ENCODE results near the gene OCEL1.

OCEL1 gene

DNA sequence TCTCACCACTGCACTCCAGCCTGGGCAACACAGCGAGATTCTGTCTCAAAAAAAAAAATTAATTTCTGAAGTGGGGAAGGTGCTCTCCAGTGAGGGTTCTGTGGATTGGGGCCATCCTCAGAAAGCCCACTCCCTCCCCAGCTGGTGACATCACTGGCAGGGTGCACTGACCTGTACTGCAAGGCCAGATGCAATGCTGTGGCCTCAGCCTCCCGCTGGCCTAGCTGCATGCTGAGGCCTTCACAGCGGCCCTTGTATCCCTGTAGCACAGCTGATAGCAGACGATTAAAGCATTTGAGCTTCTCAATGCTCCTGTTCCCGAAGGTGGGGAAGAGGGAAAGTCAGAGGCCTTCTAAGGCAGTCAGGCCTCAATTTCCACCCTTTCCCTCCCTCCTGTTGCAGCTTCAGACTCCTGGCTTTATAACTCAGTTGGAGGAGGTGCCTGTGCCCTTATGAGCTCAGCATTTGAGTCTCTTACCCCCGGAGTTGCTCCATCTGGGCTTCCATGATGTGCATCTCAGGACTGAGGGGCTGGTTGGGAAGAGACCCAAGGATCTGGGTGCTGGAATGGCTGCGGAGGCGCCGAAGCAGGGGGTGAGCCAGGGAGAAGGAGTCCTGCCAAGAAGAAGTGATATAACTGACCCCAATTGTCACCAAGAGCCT is 33.2 kb downstream of the OCEL1 start:
- no peak for TF ChIP-seq GATA2 (IDR thresholded peaks at IDR 0.05; ENCODE audit: low read depth, low read length)

DNA sequence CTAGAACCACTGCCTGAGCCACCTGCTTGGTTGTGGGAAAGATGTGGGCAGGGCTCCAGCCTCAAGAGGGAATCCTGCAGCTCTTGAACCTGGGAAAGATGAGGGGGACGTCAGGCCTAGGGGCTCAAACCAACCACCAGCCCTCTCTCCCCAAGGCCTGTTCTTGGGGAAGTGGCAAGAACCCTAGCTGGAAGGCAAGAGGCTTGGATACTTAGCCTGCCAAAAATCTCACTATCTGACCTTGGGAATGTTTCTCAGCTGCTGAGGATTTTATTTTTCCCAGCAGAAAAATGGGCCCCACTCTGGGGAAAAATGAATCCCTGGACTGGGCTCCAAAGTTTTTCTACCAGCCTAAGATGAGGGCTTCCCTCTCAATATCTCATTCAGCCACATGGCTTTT is 33.9 kb downstream of the OCEL1 start:
- TF ChIP-seq GATA2 (IDR thresholded peaks at IDR 0.05; ENCODE audit: low read depth, low read length): no peak
- TF ChIP-seq GATA3 (IDR thresholded peaks at IDR 0.05; ENCODE audit: low read depth, low read length): no peak

DNA sequence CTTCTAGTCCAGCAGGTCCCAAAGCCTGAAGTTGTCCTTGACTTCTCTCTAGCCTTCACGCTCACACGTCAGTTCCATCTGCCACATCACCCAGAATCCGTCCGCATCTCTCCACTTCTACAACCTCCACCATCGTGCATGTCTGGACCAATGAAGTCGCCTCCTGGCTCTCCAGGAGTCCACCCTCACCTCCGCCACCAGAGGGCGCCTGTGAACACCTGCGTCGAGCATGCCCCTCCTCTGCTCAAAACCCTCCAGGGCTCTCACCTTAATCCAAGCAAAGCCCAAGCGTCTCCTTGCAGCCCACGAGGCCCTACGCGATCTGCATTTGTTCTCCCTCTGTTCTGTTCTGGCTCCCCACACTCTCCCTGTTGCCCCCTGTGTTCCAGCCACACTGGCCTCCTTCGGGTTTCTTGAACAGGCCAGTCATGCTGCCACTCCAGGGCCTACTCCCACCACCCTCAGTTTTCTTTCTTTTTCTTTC is 34.9 kb downstream of the OCEL1 start:
- no peak for TF ChIP-seq GATA2 (IDR thresholded peaks at IDR 0.05; ENCODE audit: low read depth, low read length)

DNA sequence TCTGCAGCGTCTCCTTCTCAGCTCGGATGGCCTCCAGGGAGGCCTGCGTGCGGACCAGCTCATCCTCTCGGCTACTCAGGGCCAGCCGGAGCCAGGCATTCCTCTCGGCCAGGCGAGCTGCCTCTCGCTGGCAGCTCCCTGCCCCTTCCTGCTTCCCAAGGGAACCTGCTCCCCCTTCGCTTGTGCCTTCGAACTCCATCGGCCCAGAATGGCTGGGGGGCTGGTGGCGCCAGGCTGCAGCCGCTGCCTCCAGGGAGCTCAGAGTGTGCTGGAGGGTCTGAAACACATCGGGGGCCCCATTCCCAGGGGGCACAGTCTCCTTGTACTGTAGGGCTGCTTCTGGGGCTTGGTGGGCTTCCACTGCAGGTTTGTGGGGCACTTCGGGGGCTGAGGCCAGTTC is 36.5 kb downstream of the OCEL1 start:
- TF ChIP-seq GATA3 (IDR thresholded peaks at IDR 0.05; ENCODE audit: low read depth, low read length): no peak
- no peak for TF ChIP-seq GATA2 (IDR thresholded peaks at IDR 0.05; ENCODE audit: low read depth, low read length)

DNA sequence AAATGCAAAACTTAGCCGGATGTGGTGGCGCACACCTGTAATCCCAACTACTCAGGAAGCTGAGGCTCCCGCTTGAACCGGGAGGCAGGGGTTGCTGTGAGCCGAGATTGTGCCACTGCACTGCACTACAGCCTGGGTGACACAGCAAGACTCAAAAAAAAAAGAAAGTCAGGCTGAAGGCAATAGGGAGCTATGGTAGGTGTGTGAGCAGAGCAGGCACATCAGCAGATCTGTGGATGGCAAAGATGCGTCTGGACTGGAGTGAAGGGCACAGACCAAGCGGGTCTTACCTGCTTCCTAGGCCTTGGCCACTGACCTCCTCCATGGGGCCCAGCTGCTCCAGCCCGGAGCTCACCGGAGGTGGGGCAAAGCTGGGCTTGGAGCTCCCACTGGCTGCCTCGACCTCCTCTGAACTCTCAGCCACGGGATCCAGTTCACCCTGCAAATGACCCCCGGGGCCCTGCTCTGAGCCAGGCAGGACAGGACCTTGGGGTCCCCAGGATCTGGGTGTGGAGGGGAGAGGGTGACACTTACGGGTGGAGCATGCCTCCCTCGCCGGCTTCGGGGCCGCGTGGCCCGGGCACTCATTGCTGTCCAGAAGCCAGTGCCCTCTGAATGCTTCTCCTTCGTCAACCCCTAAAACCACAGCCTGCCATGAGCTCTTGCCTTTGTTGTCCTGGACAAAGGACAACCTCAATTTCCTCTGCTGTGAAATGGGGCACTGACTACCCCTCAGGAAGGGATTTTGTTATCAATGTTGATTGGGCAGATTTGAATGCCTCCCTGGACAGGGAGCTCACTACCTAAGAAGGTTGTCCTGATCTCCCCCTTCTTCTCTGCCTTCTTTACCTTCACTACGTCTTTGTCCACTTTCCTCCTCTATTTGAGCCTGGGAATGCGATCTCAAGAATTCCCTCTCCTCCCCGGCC is 38.0 kb downstream of the OCEL1 start:
- no peak for TF ChIP-seq GATA2 (IDR thresholded peaks at IDR 0.05; ENCODE audit: low read depth, low read length)
- no peak for TF ChIP-seq GATA3 (IDR thresholded peaks at IDR 0.05; ENCODE audit: low read depth, low read length)

DNA sequence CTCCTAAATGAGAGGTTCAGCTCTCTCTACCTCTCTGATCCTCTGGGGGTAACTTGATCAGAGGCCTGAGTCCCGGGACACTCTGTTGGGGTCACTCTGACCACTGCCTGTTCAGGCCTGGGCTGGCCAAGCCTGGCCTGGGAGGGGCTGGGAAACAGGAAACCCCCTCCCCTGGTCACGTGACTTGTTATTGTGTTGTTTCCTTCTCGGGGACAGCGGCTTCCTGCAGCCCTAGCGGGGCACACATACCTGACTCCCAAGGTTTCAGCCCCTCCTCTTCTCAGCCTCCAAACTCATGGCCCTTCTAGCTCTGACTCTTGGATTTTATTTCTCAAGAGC is 38.6 kb downstream of the OCEL1 start, which contains the start of gene USHBP1:
Gene USHBP1 (minus strand): TSS at position 105 of the 339 bp plus-strand sequence. CDS start 446 bp downstream, outside the sequence.
- TF ChIP-seq GATA2 (IDR thresholded peaks at IDR 0.05; ENCODE audit: low read depth, low read length) (no peak), GATA3 (IDR thresholded peaks at IDR 0.05; ENCODE audit: low read depth, low read length) (no peak)

DNA sequence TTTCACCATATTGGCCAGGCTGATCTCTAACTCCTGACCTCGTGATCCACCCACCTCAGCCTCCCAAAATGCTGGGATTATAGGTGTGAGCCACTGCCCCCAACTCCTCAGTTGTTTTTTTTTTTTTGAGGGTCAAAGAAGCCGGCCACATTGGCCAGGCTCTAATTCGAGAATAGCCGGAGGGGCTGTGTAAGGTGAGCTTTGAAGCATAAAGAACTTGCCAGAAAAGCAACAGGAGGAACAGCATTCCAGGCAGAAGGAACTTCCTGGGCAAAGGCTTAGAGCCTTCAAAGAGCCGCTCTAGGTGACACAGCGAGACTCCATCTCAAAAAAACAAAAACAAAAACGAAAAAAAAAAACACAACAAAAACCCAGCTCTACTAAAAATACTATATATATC is 40.0 kb downstream of the OCEL1 start:
- TF ChIP-seq GATA3 (IDR thresholded peaks at IDR 0.05; ENCODE audit: low read depth, low read length): no peak
- TF ChIP-seq GATA2 (IDR thresholded peaks at IDR 0.05; ENCODE audit: low read depth, low read length): no peak

DNA sequence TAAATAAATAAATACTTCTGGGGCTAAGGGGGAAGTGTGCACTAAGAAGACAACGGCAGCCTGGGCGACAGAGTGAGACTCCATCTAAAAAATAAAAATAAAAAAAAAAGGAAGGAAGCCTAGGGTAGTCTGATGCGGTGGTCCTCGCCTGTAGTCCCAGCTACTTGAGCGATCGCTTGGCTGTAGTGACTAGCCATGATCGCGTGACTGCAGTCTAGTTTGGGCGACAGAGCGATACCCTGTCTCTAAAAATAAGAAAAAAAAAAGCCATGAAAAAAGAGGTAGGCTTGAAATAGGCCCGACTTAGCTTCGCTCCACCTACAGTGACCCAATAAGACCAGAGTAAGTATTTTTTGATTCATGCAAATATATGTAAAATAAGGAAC is 40.6 kb downstream of the OCEL1 start:
- TF ChIP-seq GATA2 (IDR thresholded peaks at IDR 0.05; ENCODE audit: low read depth, low read length) (no peak), GATA3 (IDR thresholded peaks at IDR 0.05; ENCODE audit: low read depth, low read length) (no peak)

DNA sequence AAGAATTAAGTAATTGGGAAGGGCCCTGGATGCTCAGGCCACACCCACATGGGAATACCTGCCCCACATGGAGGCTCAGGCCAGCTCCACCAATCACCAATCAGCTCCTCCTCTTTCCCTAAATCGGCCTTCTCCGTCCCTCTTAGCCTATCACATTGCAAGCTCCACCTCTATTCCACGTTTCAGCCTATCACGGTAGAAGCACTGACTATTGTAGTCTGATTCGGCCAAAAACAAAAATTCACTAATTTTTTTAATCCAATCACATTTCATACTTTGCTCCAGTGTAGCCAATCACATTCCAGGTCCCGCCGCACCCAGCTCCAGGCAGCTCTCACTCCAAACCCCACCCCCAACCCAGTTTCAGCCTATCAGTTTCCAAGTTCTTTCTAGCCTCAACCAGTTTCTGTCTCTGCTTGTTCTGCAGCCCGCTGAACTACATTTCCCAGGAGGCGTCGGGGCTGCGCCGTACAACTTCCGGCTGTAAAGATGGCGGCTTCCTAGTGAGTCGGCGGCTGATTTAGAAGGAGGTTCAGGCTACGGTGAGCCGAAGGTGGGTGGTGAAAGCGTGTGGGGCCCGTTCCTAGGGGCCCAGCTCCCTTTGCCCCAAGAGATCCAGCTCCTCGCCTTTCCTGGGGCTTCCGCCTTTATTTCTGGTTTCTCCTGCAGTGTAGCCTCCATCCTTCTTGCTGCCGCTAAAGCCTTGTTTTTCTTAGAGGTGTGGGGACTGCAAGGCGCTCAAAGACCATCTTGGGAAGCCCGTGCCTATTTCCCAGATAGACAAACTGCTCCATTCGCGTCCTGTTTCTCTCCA is 41.2 kb downstream of the OCEL1 start, which contains the start of gene BABAM1:
Gene BABAM1 (plus strand): TSS at position 469 of the 814 bp plus-strand sequence. CDS start 1,364 bp downstream, outside the sequence.
- TF ChIP-seq GATA3 (IDR thresholded peaks at IDR 0.05; ENCODE audit: low read depth, low read length): no peak
- no peak for TF ChIP-seq GATA2 (IDR thresholded peaks at IDR 0.05; ENCODE audit: low read depth, low read length)

DNA sequence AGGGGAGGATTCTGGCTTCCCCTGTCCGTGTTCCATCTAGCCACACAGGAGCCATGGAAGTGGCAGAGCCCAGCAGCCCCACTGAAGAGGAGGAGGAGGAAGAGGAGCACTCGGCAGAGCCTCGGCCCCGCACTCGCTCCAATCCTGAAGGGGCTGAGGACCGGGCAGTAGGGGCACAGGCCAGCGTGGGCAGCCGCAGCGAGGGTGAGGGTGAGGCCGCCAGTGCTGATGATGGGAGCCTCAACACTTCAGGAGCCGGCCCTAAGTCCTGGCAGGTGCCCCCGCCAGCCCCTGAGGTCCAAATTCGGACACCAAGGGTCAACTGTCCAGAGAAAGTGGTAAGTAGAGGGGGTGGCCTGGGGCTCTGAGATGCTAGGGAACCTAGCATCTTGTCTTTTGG is 42.7 kb downstream of the OCEL1 start:
- TF ChIP-seq GATA3 (IDR thresholded peaks at IDR 0.05; ENCODE audit: low read depth, low read length): no peak
- no peak for TF ChIP-seq GATA2 (IDR thresholded peaks at IDR 0.05; ENCODE audit: low read depth, low read length)

DNA sequence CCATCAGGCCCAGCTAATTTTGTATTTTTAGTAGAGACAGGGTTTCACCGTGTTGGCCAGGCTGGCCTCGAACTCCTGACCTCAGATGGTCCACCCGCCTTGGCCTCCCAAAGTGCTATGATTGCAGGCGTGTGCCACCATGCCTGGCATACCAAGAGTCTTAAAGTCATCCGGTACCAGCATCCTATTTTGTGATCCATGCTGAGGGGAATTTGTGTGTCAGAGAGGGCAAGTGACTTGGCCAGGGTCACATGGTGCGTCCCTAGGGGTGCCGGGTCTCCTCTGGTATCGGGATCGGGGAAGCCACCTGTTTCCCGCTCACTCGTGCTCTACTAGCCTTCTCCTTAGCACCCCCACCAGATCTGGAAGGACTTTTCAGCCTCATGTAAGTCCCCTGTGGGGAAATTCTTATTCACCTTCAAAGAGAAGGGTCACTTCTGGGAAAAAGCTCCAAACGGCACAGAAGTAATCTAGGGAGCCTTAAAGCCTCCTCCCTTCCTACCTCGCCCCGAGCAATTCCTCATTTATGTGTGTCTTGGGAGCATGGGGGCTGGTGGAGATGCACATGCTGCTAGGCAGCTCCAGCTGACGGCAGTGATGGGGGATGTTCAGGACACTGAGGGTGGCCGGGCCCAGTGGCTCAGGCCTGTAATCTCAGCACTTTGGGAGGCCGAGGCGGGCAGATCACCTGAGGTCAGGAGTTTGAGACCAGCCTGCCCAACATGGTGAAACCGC is 49.6 kb downstream of the OCEL1 start:
- TF ChIP-seq GATA3 (IDR thresholded peaks at IDR 0.05; ENCODE audit: low read depth, low read length): no peak
- no peak for TF ChIP-seq GATA2 (IDR thresholded peaks at IDR 0.05; ENCODE audit: low read depth, low read length)
